ENCODE data around the gene DXO. TPM values are rescaled to one million over a fixed set of nuclear protein-coding genes. Genes with fewer than 3 reads are reported as not detected.
A peak's percentile ranks its signal among the peaks of the same experiment; 100 is the strongest.
"Not testable (repeated sequence)": the region's sequence is repeated elsewhere in the genome, so short reads cannot be mapped to it uniquely, and the experiment has no call there.

The DXO gene
- total RNA-seq (2022) (22.4 and 23.7 TPM in 2 replicates), Bru-seq, nascent RNA (percentile 63 among the genes with signal in this experiment), BruChase-seq, experiment 1, labeled RNA remaining after a 2-hour chase (percentile 60 among the genes with signal in this experiment), BruChase-seq, experiment 2, labeled RNA remaining after a 6-hour chase (percentile 75 among the genes with signal in this experiment)
- long read RNA-seq, transcript DXO-203 (6 exons, 1,533 nt), result minor isoform, 5 of 40 reads
- long read RNA-seq, transcript DXO-201 (7 exons, 1,628 nt), result major isoform, 15 of 40 reads
- long read RNA-seq, partial matches to known transcripts, result 3 of 40 reads
- long read RNA-seq, other reads (novel, unspliced or antisense), result 15 of 40 reads

DNA sequence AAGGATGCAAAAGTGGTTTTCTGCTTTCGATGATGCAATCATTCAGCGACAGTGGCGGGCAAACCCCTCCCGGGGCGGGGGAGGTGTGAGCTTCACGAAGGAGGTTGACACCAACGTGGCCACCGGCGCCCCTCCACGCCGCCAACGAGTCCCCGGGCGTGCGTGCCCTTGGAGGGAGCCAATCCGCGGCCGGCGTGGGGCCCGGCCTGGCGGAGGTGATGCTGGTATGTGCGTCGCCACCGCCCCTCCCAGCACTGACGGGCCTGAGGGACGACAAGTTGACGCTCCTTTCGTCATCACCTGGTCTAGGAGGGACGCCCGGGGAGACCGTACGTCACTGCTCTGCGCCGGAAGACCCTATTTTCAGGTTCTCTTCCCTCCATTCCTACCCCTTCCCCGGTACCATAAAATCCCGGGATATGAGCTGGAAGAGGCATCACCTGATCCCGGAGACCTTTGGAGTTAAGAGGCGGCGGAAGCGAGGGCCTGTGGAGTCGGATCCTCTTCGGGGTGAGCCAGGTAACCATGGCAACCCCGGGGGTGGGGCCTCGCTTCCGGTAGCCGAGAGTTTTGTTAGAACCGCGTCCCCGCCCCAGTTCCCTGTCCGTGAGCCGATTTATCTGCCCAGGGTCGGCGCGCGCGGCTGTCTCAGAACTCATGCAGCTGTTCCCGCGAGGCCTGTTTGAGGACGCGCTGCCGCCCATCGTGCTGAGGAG, at the start of gene DXO:
TSS of gene DXO (minus strand) at position 146 of the 716 bp plus-strand sequence. CDS start 463 bp downstream, outside the sequence.
- CTCF ChIA-PET, result interaction anchor here (1.3 to 1.6 kb wide), 2 partner anchors 20 to 74 kb away, joined by 3 to 4 read pairs; no protein-coding TSS in a partner anchor
- peaks cover 68% of the 10 kb centered on the region for H3K36me3 Mint-ChIP-seq (ENCODE audit: insufficient read depth, unreplicated experiment)
- peaks cover 21% of the 10 kb centered on the region for H3K4me1 Mint-ChIP-seq (ENCODE audit: low read depth, unreplicated experiment)
- H3K27ac Mint-ChIP-seq (ENCODE audit: unreplicated experiment), result peak within 1 kb of the TSS; percentile 82
- H3K27me3 Mint-ChIP-seq (ENCODE audit: insufficient read depth, unreplicated experiment), result no peaks in the 10 kb centered on the region
- BruUV-seq (replicated peaks), result no TSS peak
- intact Hi-C loops (cut with micrococcal nuclease; ENCODE audit: unreplicated experiment), result loop anchor here (1.0 kb wide), 1 partner anchor 13 kb away; the partner anchor contains the start of gene SKIC2
- H3K4me3 Mint-ChIP-seq (ENCODE audit: unreplicated experiment), result peak within 1 kb of the TSS; percentile 67
- Histone ChIP-seq H3K27me3 (replicated peaks; ENCODE audit: control insufficient read depth, insufficient read depth, low read length) (no peaks in the 10 kb centered on the region), H3K36me3 (ENCODE audit: control insufficient read depth, insufficient read depth, low read length) (peaks cover 1% of the 10 kb centered on the region; the same call in 1 of the 2 replicates), H3K4me1 (peaks cover 5% of the 10 kb centered on the region; the same call in 1 of the 2 replicates), H3K9me3 (no peaks in the 10 kb centered on the region), H3K4me3 (ENCODE audit: low read depth, low read length) (peak within 1 kb of the TSS; percentile 76)
- POLR2A ChIA-PET, result interaction anchor here (0.6 to 2.4 kb wide), 13 partner anchors 13 to 225 kb away, joined by 3 to 18 read pairs (median 4); partner anchors contain the start of genes CFB, HSPA1A, HSPA1B and HSPA1L
- DNase-seq, result peak; percentile 97 to 98
- TF ChIP-seq, protein P1, sequence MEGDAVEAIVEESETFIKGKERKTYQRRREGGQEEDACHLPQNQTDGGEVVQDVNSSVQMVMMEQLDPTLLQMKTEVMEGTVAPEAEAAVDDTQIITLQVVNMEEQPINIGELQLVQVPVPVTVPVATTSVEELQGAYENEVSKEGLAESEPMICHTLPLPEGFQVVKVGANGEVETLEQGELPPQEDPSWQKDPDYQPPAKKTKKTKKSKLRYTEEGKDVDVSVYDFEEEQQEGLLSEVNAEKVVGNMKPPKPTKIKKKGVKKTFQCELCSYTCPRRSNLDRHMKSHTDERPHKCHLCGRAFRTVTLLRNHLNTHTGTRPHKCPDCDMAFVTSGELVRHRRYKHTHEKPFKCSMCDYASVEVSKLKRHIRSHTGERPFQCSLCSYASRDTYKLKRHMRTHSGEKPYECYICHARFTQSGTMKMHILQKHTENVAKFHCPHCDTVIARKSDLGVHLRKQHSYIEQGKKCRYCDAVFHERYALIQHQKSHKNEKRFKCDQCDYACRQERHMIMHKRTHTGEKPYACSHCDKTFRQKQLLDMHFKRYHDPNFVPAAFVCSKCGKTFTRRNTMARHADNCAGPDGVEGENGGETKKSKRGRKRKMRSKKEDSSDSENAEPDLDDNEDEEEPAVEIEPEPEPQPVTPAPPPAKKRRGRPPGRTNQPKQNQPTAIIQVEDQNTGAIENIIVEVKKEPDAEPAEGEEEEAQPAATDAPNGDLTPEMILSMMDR (IDR thresholded peaks at IDR 0.05; ENCODE audit: insufficient read depth in 1 of 2, low read depth in 1 of 2, low read length in 1 of 2, severe bottlenecking in 1 of 2, unreplicated experiment in 1 of 2), result no peak
- H3K9me3 Mint-ChIP-seq (ENCODE audit: unreplicated experiment), result no peaks in the 10 kb centered on the region

DNA sequence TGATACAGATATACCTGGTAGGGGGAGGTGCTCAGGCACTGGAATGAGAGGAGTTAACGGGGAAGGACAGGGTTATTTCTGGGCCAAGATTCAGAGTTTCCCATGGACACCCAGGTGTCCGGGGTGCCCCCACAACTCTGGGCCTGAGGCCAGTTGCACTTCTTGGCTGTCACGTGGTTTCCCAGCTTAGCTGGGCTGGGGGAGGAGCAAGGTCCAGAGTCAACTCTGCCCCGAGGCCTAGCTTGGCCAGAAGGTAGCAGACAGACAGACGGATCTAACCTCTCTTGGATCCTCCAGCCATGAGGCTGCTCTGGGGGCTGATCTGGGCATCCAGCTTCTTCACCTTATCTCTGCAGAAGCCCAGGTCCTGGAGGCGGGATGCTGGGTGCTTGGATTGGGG, 42.6 kb upstream of the DXO start, which contains the start of gene C4B:
TSS of gene C4B (plus strand) at position 249 of the 400 bp plus-strand sequence. CDS start at position 300, 51 bp downstream.
- H3K4me3 ChIP-seq (ENCODE audit: low read depth, low read length); intact Hi-C loops (cut with micrococcal nuclease; ENCODE audit: unreplicated experiment); H3K4me1 Mint-ChIP-seq (ENCODE audit: low read depth, unreplicated experiment); BruUV-seq (replicated peaks); H3K36me3 Mint-ChIP-seq (ENCODE audit: insufficient read depth, unreplicated experiment); H3K36me3 ChIP-seq (ENCODE audit: control insufficient read depth, insufficient read depth, low read length); H3K4me3 Mint-ChIP-seq (ENCODE audit: unreplicated experiment); H3K27me3 Mint-ChIP-seq (ENCODE audit: insufficient read depth, unreplicated experiment); CTCF ChIA-PET; H3K9me3 ChIP-seq; DNase-seq; H3K4me1 ChIP-seq; POLR2A ChIA-PET; H3K9me3 Mint-ChIP-seq (ENCODE audit: unreplicated experiment); H3K27me3 ChIP-seq (replicated peaks; ENCODE audit: control insufficient read depth, insufficient read depth, low read length); H3K27ac Mint-ChIP-seq (ENCODE audit: unreplicated experiment): not testable (repeated sequence)

DNA sequence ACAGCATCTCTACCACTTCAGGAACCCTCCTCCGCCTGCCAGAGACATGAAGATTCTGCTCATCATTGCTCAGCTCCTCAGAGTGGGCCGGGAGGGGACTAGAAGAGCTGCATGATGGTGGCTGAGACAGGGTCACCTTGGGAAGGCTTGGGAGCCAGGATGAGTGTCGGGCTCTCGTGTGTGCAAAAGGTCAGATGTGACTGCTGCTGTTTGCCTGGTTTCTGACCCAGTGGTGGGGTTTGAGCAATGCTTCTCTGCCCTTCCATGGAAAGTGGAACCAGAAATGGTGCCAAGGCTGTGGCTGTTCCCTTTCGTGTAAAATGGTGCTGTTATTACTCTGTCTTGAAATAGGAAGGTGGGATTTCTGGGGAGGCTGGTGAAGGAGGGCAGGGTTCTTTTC, 41.8 kb upstream of the DXO start:
- DNase-seq; H3K36me3 Mint-ChIP-seq (ENCODE audit: insufficient read depth, unreplicated experiment); H3K27me3 Mint-ChIP-seq (ENCODE audit: insufficient read depth, unreplicated experiment); H3K4me3 Mint-ChIP-seq (ENCODE audit: unreplicated experiment); H3K9me3 Mint-ChIP-seq (ENCODE audit: unreplicated experiment); H3K27ac Mint-ChIP-seq (ENCODE audit: unreplicated experiment); H3K4me1 Mint-ChIP-seq (ENCODE audit: low read depth, unreplicated experiment); BruUV-seq (replicated peaks); CTCF ChIA-PET; H3K4me3 ChIP-seq (ENCODE audit: low read depth, low read length); POLR2A ChIA-PET; H3K4me1 ChIP-seq; H3K36me3 ChIP-seq (ENCODE audit: control insufficient read depth, insufficient read depth, low read length); intact Hi-C loops (cut with micrococcal nuclease; ENCODE audit: unreplicated experiment); H3K27me3 ChIP-seq (replicated peaks; ENCODE audit: control insufficient read depth, insufficient read depth, low read length); H3K9me3 ChIP-seq: not testable (repeated sequence)

DNA sequence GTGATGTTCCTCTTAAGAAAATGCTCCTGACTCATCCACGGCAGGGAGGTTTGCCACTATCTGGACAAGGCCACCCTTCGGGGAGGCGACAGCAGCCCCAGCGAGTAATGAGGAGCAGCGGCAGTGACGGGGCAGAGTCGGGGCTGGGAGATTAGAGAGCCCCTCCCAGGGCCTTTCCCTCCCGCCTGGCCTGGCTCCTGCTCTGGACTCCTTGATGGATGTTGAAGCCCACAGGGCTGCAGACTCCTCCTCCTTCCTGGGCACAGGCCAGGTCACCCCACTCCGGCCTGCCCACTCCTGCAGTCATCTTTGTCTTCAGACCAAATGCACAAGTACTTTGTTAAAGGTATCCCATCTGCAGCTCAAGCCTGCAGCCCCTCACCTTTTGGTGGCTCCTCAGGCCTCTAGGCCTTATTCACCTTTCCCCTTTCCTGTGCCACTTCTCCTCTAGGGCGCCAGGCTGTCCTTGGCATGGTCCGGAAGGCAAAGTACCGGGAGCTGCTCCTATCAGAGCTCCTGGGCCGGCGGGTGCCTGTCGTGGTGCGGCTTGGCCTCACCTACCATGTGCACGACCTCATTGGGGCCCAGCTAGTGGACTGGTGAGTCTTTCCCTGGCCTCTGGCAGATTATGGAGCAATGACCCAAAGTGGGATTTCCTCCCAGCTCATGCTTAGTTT, 41.1 kb upstream of the DXO start:
- H3K36me3 ChIP-seq (ENCODE audit: control insufficient read depth, insufficient read depth, low read length); H3K9me3 Mint-ChIP-seq (ENCODE audit: unreplicated experiment); H3K4me3 Mint-ChIP-seq (ENCODE audit: unreplicated experiment); H3K9me3 ChIP-seq; H3K4me3 ChIP-seq (ENCODE audit: low read depth, low read length); H3K4me1 ChIP-seq; H3K36me3 Mint-ChIP-seq (ENCODE audit: insufficient read depth, unreplicated experiment); H3K27ac Mint-ChIP-seq (ENCODE audit: unreplicated experiment); POLR2A ChIA-PET; H3K27me3 ChIP-seq (replicated peaks; ENCODE audit: control insufficient read depth, insufficient read depth, low read length); CTCF ChIA-PET; H3K27me3 Mint-ChIP-seq (ENCODE audit: insufficient read depth, unreplicated experiment); BruUV-seq (replicated peaks); intact Hi-C loops (cut with micrococcal nuclease; ENCODE audit: unreplicated experiment); H3K4me1 Mint-ChIP-seq (ENCODE audit: low read depth, unreplicated experiment): not testable (repeated sequence)
- DNase-seq, result peak; percentile 4 to 31

DNA sequence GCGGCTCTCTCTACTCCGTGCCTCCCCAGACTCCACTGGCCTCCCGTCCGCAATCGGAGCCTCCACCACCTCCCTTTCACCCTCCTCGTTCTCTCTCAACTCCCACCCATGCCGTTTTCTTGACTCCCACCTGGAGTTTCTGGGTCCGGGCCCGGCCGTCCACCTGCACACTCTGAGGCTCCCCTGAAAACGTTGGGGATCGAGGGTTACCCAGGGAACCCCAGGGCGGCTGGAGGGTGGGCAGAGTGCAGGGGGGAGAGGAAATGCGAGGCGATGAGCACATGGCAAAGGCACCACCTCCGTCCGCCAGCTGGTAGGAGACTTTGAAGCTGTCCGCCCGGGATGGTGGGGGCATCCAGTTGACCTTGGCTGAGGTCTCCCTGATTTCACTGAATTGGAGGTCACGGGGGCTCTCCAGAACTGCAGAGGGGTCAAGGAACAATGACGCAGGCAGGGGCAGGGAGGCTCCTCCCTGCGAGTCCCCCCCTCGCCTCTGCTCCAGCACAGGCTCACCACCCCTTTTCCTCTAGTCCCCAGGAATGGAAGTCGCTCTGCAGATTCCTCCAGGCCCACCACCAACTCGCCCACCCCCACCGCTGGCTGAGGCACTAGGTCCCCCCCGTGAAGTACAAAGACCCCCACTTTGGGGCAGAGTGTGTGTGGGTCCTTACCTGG, 39.1 kb upstream of the DXO start:
- H3K4me1 ChIP-seq; H3K4me1 Mint-ChIP-seq (ENCODE audit: low read depth, unreplicated experiment); H3K36me3 Mint-ChIP-seq (ENCODE audit: insufficient read depth, unreplicated experiment); H3K27ac Mint-ChIP-seq (ENCODE audit: unreplicated experiment); H3K4me3 Mint-ChIP-seq (ENCODE audit: unreplicated experiment); intact Hi-C loops (cut with micrococcal nuclease; ENCODE audit: unreplicated experiment); POLR2A ChIA-PET; H3K27me3 ChIP-seq (replicated peaks; ENCODE audit: control insufficient read depth, insufficient read depth, low read length); H3K36me3 ChIP-seq (ENCODE audit: control insufficient read depth, insufficient read depth, low read length); CTCF ChIA-PET; BruUV-seq (replicated peaks); H3K27me3 Mint-ChIP-seq (ENCODE audit: insufficient read depth, unreplicated experiment); H3K4me3 ChIP-seq (ENCODE audit: low read depth, low read length); H3K9me3 Mint-ChIP-seq (ENCODE audit: unreplicated experiment); H3K9me3 ChIP-seq: not testable (repeated sequence)
- DNase-seq, result peak; percentile 0 to 25

All from Caco-2 (cell line).